ENCODE results near the gene PLEK. TPM values are rescaled to one million over a fixed set of nuclear protein-coding genes. Genes with fewer than 3 reads are reported as not detected.

Gene PLEK
- polyA plus RNA-seq, 4 donors: 4.5 to 18.9 (median 7.0) TPM

DNA sequence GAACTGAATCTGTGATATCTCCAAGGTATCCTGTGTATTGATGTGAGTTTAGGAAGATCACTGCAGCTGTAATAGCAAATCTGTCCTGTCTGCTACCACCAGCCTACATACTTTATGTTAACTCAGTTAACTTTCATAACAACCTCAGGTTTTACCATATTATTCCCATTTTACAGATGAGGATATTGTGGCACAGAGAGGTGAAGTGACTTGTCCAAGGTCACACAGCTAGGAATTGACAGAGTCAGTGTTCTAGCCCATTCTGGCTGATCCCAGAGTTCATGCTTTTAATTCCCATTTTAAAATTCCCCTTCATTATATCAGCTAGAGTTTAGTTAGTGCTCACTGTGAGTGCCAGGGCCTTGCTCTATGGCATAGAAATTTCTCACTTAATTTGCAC is 49.4 kb downstream of the PLEK start:
- no peak for DNase-seq (ENCODE audit: low read depth in 4 of 4, low spot score in 3 of 4)

GRCh38 chr2:68414876-68415275 is 49.8 kb downstream of the PLEK start:
- no peak for DNase-seq (ENCODE audit: low read depth in 4 of 4, low spot score in 3 of 4)

GRCh38 chr2:68415521-68415920 is 50.4 kb downstream of the PLEK start:
- DNase-seq (ENCODE audit: low read depth in 4 of 4, low spot score in 3 of 4): no peak

GRCh38 chr2:68416081-68416675 is 51.1 kb downstream of the PLEK start:
- no peak for DNase-seq (ENCODE audit: low read depth in 4 of 4, low spot score in 3 of 4)

GRCh38 chr2:68417926-68418325 is 52.8 kb downstream of the PLEK start:
- DNase-seq (ENCODE audit: low read depth in 4 of 4, low spot score in 3 of 4): no peak

GRCh38 chr2:68418419-68418818 is 53.3 kb downstream of the PLEK start:
- DNase-seq (ENCODE audit: low read depth in 4 of 4, low spot score in 3 of 4): no peak

DNA sequence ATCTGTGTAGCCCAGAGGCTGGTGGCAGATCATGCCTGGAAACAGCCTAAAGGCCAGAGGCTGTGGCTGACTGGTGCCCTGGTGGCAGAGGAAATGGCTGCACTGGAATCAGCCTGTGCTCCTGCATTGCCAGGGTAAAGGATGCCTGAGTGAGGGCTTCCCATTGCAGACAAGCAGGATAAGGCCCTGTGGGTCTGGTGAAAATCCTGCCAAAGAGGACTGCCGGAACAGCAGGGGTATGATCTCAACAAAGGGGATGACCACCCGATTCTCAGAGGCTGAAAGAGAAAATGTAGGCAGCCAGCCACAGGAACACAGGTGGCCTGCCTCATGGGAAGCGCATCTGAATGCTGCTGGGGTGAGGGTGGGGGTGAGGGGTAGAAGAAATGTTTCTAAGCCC is 53.8 kb downstream of the PLEK start:
- DNase-seq (ENCODE audit: low read depth in 4 of 4, low spot score in 3 of 4): no peak

GRCh38 chr2:68420254-68420910 is 55.3 kb downstream of the PLEK start:
- no peak for DNase-seq (ENCODE audit: low read depth in 4 of 4, low spot score in 3 of 4)

DNA sequence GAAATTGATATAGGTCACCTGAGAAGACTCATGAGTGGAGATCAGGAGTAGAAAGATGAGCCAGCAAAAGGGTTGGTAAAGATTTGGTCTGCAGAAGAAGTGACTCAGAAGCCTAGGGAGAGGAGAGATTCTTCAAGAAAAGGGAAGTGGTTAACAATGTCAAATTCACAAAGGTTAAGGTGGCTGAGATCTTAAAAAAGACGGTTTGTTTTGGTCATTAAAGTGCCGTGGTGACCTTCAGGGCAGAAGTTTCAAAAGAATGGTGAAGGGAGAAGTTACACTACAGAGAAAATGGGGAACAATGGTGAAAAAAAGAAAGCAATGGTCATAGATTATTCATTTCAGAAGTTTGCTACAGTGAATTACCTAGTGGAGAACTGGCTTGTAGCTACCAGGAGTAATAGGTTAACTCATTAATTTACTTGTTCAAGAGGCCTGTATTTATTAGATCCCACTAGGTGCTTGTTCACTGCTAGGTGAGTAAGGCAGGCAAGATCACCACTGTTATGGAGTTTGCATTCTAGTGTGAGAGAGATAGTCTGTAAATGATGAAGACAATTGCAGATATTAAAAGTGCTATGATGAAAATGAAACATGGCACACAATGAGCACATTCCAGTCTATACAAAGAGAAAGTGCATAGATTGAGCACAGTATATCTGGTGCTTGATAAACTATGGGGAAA is 59.0 kb downstream of the PLEK start:
- DNase-seq (ENCODE audit: low read depth in 4 of 4, low spot score in 3 of 4): no peak

GRCh38 chr2:68425503-68425902 is 60.4 kb downstream of the PLEK start:
- no peak for DNase-seq (ENCODE audit: low read depth in 4 of 4, low spot score in 3 of 4)

GRCh38 chr2:68426446-68426845 is 61.4 kb downstream of the PLEK start:
- no peak for DNase-seq (ENCODE audit: low read depth in 4 of 4, low spot score in 3 of 4)

DNA sequence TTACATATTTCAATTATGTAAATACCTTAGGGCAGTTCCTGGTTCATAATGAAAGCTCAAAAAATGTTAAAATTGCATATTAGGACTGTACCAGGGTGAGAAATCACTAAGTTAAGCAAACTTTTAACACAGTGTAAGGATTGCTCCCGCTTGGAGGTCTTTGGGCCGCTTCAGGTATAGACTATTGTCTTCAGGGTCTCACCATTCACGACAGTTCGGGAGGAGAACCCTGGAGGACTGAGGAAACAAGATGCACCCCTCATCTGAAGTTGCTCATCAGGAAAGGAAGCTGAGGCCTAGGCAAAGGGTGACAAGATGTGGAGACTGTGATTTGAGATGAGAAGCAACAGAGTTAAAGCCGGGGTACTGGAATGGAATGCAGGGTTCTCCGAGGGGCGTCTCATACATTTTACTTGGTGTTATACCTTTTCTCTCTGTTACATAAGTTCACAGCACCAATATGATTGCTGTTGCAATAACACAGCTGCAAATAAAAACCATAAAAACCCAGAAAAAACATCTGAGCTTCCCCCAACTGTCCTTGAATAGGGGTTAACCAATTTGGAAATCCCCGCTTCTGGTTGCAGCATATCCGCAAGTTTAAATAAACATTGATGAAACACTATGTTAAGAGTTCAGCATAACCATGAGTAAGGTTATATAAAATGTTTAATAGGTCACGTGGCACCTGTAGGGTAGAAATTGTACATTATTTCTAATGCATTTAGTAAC is 61.9 kb downstream of the PLEK start:
- DNase-seq (ENCODE audit: low read depth in 4 of 4, low spot score in 3 of 4): no peak

DNA sequence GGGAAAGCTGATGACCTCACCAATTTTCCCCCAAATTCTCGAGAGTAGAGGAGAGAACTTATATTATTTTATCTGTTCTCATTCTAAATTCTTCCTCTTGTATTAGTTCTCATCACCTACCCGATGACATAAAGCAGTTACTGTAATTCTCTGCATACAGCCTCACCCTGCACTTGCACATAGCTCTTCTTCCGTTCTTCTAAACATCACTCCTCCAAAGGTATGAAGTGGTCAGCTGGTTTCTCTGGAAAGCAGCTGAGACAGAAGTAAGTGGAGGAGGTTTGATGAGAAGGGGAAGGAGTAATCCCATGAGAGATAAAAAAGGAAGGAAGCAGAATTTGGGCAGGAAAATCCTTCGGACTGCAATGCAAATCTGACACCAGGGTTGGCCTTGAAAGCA is 63.0 kb downstream of the PLEK start:
- DNase-seq (ENCODE audit: low read depth in 4 of 4, low spot score in 3 of 4): no peak

GRCh38 chr2:68428746-68429145 is 63.7 kb downstream of the PLEK start:
- DNase-seq (ENCODE audit: low read depth in 4 of 4, low spot score in 3 of 4): no peak

DNA sequence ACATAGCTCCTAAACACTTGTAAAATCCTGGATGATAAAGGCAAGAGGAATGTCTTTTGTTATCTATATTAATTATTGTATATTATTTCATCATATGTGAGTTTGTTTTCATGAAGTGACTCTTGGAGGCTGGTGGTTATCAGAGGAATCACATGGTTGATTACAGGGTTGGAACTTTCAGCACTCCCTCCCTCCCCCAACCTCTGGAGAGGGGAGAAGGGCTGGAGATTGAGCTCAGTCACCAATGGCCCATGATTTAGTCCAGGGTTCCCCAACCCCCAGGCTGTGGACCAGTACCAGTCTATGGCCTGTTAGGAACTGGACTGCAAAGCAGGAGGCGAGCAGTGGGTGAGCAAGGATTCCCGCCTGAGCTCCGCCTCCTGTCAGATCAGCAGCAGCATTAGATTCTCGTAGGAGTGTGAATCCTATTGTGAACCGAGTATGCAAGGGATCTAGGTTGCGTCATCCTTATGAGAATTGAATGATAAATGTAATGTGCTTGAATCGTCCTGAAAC is 64.3 kb downstream of the PLEK start:
- DNase-seq (ENCODE audit: low read depth in 4 of 4, low spot score in 3 of 4): no peak

GRCh38 chr2:68431316-68431972 is 66.4 kb downstream of the PLEK start:
- DNase-seq (ENCODE audit: low read depth in 4 of 4, low spot score in 3 of 4): no peak

DNA sequence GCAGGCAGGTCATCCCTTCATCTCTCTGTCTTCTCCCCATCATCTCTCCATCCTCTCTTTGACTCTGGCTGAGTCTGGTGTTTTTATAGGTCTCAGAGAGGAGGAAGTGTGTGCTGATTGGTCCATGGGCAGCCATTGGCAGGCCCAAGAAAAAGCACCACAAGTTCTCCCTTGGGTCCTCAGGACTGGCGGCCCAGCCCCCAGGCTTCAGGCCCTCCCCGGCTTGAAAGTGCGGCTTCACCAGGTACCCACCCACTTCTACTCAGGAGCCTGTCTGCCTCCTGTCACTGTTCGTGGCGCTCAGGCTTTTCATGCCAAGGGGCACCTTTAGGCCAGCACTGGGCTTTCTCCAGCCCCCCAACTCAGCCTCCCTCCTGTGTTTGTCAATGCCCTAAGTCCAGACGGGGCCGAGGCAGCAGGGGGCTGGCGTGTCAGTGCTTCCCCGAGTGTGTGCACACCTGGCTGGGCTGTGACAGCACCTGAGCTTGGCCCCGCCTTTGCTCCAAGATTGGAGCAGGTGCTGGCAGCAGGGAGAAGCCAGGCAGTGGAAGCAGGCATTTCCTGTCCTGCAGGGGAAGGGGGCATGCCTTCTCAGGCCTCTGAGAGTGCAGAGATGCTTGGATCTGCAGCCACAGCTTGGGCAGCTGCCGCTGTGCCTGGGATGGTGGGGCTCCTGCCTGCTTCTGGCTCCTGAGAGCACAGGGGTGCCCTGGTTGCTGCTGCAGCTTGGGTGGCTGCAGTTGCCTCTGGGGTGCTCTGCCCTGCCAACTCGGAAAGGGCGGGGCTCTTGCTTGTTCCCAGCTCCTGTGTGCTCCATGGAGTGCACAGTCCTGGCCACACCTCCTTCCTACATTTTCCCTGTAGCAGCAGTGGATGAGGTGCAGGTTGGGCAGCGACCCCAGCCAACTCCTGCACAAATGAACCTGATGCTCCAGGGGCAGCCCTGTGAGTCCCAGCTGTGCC is 67.9 kb downstream of the PLEK start:
- no peak for DNase-seq (ENCODE audit: low read depth in 4 of 4, low spot score in 3 of 4)

- DNase-seq (ENCODE audit: low read depth in 4 of 4, low spot score in 3 of 4): no peak
Observed at GRCh38 chr2:68434981-68435380, 69.9 kb downstream of the PLEK start.

GRCh38 chr2:68435615-68436014 is 70.5 kb downstream of the PLEK start:
- no peak for DNase-seq (ENCODE audit: low read depth in 4 of 4, low spot score in 3 of 4)

GRCh38 chr2:68436270-68436669 is 71.2 kb downstream of the PLEK start:
- no peak for DNase-seq (ENCODE audit: low read depth in 4 of 4, low spot score in 3 of 4)

All from left renal pelvis (tissue), 4 donors.